ENCODE data around the gene SSTR3. TPM values are rescaled to one million over a fixed set of nuclear protein-coding genes. Genes with fewer than 3 reads are reported as not detected.

Gene SSTR3
- total RNA-seq, 2 donors from 2014 or later: not detected

- intact Hi-C loops (cut with DNase I): no loop called here
- peak; percentile 73 for DNase-seq (ENCODE audit: low spot score)
These were observed 19.3 kb upstream of the SSTR3 start for GRCh38 chr22:37231406-37232139.

DNA sequence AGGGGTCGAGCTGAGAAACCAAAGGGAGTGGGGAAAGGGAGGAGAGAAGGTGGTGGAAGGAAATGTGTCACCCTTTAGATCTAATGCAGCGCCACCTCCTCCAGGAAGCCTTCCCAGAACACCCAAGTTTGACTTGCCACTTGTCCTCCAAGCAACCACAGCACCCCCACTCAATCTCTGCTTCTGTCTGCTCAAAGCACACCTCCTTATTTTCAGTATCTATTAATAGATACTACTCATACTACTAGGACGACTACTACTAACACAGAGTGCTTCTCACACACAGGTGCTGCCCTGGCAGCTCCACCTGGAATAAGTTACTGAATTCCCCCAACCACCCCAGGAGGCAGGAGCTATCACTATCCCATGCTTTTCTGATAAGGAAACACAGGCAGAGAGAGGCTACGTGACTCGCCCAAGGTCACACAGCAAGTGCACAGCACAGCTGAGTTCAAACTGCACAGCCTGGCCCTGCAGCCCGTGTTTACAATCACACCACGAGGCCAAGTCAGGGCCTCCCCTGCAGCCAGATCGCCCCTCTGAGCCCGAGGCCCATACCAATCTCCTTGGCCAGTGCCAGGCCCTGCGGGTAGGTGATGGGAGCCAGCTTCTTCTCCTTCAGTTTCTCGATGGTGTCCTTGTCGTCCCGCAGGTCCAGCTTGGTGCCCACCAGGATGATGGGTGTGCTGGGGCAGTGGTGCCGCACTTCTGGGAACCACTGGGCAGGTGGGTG lies 18.6 kb upstream of the SSTR3 start:
- peak; percentile 42 for DNase-seq (ENCODE audit: low spot score)
- intact Hi-C loops (cut with DNase I): no loop called here

DNA sequence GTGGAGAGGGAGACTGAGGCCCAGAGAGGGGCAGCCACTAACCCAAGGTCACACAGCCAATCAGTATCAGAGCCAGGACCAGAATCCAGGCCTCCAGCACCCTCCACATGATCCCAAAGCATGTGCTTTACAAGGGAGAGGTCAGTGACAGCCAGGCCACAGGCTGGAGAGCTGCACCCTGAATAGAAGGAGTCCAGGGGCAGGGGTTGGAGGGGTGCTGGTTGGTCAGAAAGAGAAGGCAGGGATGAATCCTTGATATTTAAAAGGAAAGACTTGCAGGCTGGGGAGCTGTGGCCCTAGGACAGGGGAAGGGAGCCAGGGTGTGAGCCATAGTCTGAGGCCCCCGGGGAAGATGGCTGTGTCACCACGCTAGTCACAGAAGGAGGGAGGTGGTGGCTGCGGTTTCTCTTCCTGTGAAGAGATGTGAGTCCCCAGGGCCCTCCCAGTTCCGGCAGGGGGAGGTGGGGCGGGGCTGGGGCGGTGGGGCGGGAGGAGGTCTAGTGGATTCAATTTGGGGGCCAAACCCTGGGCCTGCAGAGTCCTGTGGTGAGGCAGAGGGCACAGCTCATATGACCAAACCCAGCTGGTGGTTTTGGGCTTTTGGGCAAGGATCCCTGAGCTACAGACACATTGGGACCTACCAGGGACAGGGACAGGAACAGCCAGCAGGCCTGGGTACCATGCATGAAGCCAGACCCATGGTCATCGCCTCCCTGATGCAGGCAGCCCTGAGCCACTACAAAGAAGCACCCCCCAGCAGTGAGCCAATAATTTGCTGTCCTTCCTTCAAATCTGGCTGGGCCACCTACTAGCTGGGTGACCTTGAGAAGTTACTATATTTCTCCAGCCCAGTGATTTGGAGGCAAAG lies 17.8 kb upstream of the SSTR3 start:
- intact Hi-C loops (cut with DNase I): no loop called here
- DNase-seq (ENCODE audit: low spot score): peak; percentile 89

DNA sequence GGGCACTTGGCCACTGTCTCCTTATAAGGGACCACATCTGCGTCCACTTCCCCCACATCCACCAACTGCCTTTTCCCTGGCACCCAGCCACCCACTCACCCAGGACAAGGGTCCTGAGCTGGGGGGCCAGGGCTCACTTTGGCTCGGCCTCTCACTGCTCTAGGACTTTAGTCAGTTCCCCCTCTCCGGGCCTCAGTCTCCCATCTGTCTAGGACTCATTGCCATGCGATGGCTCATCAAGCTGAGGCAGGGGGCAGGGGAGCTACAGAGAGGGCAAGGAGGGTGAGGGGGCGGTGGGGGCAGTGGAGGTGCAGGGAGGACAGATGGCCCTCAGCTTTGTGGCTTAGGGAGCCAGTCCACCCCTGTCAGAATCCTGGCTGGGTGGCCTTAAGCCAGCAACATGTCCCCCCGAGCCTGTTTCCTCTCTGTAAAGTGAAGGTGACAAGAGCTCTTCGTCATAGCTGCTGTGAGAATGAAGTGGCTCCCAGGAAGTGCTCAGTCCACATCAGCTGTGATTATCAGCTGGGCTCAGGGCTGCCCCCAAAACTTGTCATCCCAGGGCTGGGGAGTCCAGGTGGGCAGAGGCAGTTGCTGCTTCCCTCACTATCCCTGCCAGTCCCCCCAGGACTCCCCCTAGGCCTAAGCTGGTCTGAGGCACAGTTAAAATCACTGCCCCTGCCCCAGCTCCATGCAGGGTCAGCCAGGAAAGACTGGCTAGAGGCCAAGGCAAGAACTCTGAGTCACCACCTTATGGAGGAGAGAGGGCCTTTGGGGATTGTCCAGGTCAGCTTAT lies 16.9 kb upstream of the SSTR3 start:
- DNase-seq (ENCODE audit: low spot score): no peak
- intact Hi-C loops (cut with DNase I): no loop called here

DNA sequence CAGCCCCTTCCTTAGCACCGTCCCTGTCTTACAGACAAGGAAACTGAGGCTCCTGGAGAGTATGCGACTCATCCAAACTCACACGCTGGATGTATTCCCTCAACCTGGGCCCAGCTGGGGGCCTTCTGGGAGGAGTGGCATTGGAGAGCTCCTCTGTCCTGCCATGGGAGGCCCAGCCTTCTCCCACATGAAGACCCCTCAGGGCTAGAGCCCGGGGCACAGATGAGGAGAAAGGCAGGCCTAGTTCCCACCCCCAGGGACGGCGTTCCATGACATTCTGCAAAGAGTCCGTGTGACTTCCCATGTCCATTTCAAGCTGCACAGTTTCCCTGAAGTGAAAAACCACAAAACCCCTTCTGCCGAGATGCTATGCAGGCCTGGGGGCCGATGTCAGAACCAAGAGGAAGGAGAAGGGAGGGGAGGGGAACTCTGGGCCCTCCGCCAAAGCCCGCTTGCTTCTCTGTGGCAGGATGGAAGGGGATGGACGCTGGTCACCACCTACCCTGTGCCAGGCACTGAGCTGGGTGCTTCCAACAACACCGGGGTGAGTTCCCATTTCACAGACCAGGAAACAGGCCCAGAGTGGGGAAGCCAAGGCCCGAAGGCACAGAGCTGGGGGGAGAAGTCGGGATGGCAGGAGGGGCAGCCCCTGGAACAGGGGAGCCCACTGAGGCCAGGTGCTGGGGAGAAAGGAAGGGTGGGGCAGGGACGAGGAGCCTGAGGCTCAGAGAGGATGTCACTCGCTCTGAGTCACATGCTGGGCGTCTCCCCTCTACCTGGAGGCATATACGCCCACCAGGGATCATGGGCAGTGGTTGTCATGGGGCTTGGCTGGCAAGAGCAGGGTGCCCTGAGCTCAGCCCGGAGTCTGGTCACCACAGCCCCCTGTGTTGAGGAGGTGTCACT lies 16.1 kb upstream of the SSTR3 start:
- no peak for DNase-seq (ENCODE audit: low spot score)
- intact Hi-C loops (cut with DNase I): no loop called here

DNA sequence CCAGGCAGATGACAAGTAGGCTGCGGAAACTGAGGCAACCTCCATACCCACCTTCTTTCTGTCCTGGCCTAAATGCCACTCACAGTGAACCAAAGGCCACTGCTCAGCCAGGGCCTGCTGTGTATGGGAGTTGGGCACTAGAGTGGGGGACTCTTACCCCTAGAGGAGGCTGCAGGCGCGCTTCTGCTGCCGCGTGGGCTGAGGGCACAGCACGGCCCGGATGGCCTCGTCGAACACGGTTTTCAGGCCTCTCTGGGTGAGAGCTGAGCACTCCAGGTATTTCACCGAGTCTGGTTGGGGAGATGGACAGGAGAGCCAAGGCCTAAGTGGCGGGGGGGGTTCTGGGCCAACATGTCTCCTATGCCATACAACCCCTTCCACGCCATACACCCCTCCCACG lies 14.2 kb upstream of the SSTR3 start:
- intact Hi-C loops (cut with DNase I): no loop called here
- no peak for DNase-seq (ENCODE audit: low spot score)

DNA sequence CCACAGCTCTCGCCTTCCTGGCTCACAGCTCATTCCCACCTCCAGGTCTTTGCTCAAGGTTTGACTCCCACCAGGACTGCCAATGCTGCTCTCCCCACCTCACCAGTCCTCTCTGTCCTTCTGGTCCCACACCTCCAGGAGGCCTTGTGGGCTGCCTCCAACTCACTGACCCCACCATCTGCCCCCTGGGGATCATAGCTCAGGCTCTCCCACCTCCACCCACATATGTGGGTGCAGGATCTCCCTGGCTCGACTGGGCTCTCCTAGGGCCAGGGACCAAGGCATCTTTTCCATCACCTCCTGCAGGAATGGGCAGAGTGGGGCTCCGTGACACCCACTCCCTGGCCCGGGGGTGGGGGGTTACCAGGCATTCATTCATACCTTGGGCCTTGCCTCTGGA lies 13.8 kb upstream of the SSTR3 start:
- intact Hi-C loops (cut with DNase I): no loop called here
- no peak for DNase-seq (ENCODE audit: low spot score)

- no peak for DNase-seq (ENCODE audit: low spot score)
These were observed 13.2 kb upstream of the SSTR3 start for GRCh38 chr22:37225481-37225880.

DNA sequence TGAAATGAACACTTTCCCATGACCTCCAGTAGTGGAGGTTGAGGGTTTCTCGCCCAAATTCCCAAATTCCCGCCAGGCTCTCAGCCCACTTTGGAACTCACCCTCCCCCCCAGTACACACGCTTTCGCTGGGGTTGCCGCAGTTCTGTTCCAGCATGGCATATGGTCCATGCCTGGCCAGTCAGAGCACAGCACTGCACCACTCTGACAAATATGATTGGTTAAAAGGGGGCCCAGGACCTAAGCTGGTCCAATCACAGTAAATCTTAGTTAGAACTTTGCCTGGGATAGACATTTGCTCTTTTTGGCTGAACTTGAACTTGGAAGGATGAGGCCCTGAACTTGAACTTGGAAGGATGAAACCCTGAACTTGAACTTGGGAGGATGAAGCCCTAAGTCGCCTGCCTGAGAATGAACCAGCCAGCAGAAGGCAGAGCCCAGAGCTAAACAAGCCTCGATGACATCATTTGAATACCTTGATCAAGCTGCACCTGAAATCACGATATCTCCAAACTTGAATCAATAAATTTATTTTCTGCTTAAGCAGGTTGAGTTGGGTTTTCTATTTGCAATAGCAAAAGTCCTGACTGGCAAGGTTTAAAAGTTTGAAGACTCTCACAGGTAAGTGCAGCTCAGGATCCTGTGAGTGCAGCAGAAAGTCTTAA lies 12.6 kb upstream of the SSTR3 start:
- intact Hi-C loops (cut with DNase I): no loop called here
- no peak for DNase-seq (ENCODE audit: low spot score)

More at GRCh38 chr22:37225481-37225880, 13.2 kb upstream of the SSTR3 start:
- intact Hi-C loops (cut with DNase I): no loop called here

DNA sequence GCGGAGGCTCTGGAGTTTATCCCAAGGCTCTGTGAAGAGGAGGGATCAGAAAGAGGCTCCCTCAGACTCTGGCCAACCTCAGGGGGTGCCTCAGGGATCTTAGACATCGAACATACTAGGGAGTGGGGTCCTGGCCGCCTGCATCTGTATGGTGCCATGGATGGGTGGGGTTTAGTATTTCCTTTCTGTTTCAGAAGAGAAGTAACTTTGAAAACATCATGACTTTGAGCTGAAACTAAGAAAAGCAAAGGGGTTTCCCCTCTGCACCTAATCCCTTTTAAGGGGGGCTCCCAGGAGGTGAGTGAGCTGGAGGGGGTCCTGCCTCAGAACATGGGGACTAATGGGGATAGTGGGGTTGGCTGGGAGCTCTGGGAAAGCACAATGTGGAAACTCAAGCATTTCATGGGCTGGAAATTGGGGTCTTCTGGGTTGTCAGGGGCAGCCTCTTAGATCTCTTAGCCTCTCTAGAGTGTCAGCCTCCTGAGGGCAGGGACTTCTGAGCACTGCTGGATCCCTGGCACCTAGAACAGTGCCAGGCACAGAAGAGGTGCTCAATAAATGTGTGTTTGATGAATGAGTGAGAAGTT lies 11.8 kb upstream of the SSTR3 start:
- DNase-seq (ENCODE audit: low spot score): no peak
- intact Hi-C loops (cut with DNase I): no loop called here

- intact Hi-C loops (cut with DNase I): no loop called here
- no peak for DNase-seq (ENCODE audit: low spot score)
These were observed 10.2 kb upstream of the SSTR3 start for GRCh38 chr22:37222440-37222971.

- intact Hi-C loops (cut with DNase I): no loop called here
- no peak for DNase-seq (ENCODE audit: low spot score)
These were observed 9.4 kb upstream of the SSTR3 start for GRCh38 chr22:37221424-37222333.

GRCh38 chr22:37220543-37220981 lies 8.3 kb upstream of the SSTR3 start:
- DNase-seq (ENCODE audit: low spot score): no peak
- intact Hi-C loops (cut with DNase I): no loop called here

DNA sequence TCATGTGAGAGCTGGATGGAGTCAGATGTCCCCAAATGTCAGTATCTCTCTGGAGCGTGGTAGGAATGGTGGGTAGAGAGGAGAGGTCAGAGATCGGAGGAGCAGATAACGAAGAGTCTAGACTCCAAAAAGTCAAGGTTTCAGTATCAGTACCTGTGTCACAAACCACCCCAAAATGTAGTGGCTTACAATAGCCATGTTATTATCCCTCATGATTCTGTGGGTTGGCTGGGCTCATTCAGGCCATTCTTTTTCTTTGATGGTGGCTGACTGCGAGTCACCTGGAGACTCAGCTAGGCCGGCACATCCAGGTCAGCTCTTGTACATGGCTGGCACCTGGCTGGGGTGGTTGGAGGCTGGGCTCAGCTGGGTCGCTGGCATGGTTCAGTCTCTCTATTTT lies 7.3 kb upstream of the SSTR3 start:
- intact Hi-C loops (cut with DNase I): no loop called here
- DNase-seq (ENCODE audit: low spot score): no peak

DNA sequence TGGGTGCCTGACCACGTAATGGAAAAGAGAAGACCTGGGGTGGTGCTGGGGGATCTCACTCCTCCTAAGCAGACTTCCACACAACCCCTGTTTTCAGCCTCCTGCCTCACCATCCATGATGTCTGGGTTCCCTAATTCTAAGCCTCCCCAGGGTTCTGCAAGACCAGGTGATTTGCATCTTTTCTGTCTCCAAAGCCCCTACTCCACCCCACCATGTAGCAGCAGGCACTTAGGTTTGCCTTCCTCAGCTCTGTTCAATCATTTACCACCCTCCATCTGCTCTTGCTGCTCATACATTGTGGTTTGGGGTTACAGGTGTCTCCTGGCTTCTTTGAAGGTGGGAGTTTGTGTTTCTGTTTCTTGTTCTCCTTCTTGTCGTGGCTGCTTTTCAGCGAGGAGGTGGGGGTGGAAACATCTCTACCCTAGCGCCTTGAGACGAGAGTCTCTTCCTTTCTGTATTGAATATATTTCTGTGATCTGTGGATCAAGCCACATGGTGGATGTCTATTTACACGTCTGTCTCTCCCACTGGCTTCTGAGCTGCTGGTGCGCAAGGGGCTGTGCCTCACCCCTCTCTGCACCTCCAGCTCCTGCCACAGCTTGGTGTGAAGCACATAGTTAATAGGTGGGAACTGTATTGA lies 6.6 kb upstream of the SSTR3 start:
- no peak for DNase-seq (ENCODE audit: low spot score)
- intact Hi-C loops (cut with DNase I): no loop called here

- DNase-seq (ENCODE audit: low spot score): no peak
- intact Hi-C loops (cut with DNase I): no loop called here
These were observed 6.1 kb upstream of the SSTR3 start for GRCh38 chr22:37218399-37218770.

All from posterior vena cava (tissue), 2 donors.